T-helper 2 cell treated with Interferon-gamma antibody and Interleukin-4, amounts not matched to agents 5 μg/mL and 100 μg/mL, for 36 hours (primary cell): ENCODE measurements around the gene TNP1.

ENCODE experiments used
- DNase-seq: peaks from one replicate; pipeline ENCODE4 v3.0.0; 2021; ENCODE audit warnings: low spot score
- H3K27ac Mint-ChIP-seq: one replicate; pipeline ENCODE4 v1.8.0; 2021; ENCODE audit warnings: mild to moderate bottlenecking, mixed read lengths
- H3K27me3 Mint-ChIP-seq: one replicate; pipeline ENCODE4 v1.8.0; 2021; ENCODE audit warnings: low read depth, mixed read lengths
- H3K36me3 Mint-ChIP-seq: one replicate; pipeline ENCODE4 v1.8.0; 2021; ENCODE audit warnings: low read depth, mixed read lengths
- H3K4me1 Mint-ChIP-seq: one replicate; pipeline ENCODE4 v1.8.0; 2021; ENCODE audit warnings: low read depth, mixed read lengths
- H3K4me3 Mint-ChIP-seq: one replicate; pipeline ENCODE4 v1.8.0; 2022; ENCODE audit warnings: mild to moderate bottlenecking, moderate library complexity, mixed read lengths
- H3K9me3 Mint-ChIP-seq: one replicate; pipeline ENCODE4 v1.8.0; 2021; ENCODE audit warnings: mixed read lengths

The TNP1 gene

GRCh38 chr2:216845426-216845825 lies 14.4 kb downstream of the TNP1 start:
- H3K4me1 Mint-ChIP-seq: peaks cover 11% of the 10 kb centered on the region

GRCh38 chr2:216842636-216843035 lies 17.2 kb downstream of the TNP1 start:
- no peak for DNase-seq

More at GRCh38 chr2:216845426-216845825, 14.4 kb downstream of the TNP1 start:
- H3K4me3 Mint-ChIP-seq: no peak overlapping the region
- H3K36me3 Mint-ChIP-seq: no peaks in the 10 kb centered on the region
- no peaks in the 10 kb centered on the region for H3K9me3 Mint-ChIP-seq
- DNase-seq: no peak
- no peak overlapping the region for H3K27ac Mint-ChIP-seq
- peaks cover 16% of the 10 kb centered on the region for H3K27me3 Mint-ChIP-seq

GRCh38 chr2:216839688-216840087 lies 20.2 kb downstream of the TNP1 start:
- Mint-ChIP-seq H3K27me3 (peaks cover 11% of the 10 kb centered on the region), H3K4me1 (no peaks in the 10 kb centered on the region), H3K27ac (no peak overlapping the region), H3K36me3 (no peaks in the 10 kb centered on the region), H3K9me3 (no peaks in the 10 kb centered on the region), H3K4me3 (no peak overlapping the region)
- no peak for DNase-seq

More at GRCh38 chr2:216842636-216843035, 17.2 kb downstream of the TNP1 start:
- H3K4me3 Mint-ChIP-seq: no peak overlapping the region
- peaks cover 17% of the 10 kb centered on the region for H3K27me3 Mint-ChIP-seq
- H3K4me1 Mint-ChIP-seq: no peaks in the 10 kb centered on the region
- H3K27ac Mint-ChIP-seq: no peak overlapping the region
- no peaks in the 10 kb centered on the region for H3K9me3 Mint-ChIP-seq
- H3K36me3 Mint-ChIP-seq: no peaks in the 10 kb centered on the region

GRCh38 chr2:216838151-216838550 lies 21.7 kb downstream of the TNP1 start:
- no peak overlapping the region for H3K27ac Mint-ChIP-seq
- no peak for DNase-seq
- H3K27me3 Mint-ChIP-seq: peaks cover 13% of the 10 kb centered on the region
- H3K9me3 Mint-ChIP-seq: no peaks in the 10 kb centered on the region
- H3K4me3 Mint-ChIP-seq: no peak overlapping the region
- no peaks in the 10 kb centered on the region for H3K36me3 Mint-ChIP-seq
- H3K4me1 Mint-ChIP-seq: no peaks in the 10 kb centered on the region

GRCh38 chr2:216837740-216838139 lies 22.1 kb downstream of the TNP1 start:
- no peaks in the 10 kb centered on the region for H3K4me1 Mint-ChIP-seq
- no peak for DNase-seq
- peaks cover 13% of the 10 kb centered on the region for H3K27me3 Mint-ChIP-seq
- no peaks in the 10 kb centered on the region for H3K36me3 Mint-ChIP-seq
- H3K27ac Mint-ChIP-seq: no peak overlapping the region
- H3K4me3 Mint-ChIP-seq: no peak overlapping the region
- H3K9me3 Mint-ChIP-seq: no peaks in the 10 kb centered on the region

- no peak overlapping the region for H3K27ac Mint-ChIP-seq
- H3K4me3 Mint-ChIP-seq: no peak overlapping the region
- H3K36me3 Mint-ChIP-seq: no peaks in the 10 kb centered on the region
- no peak for DNase-seq
- no peaks in the 10 kb centered on the region for H3K4me1 Mint-ChIP-seq
- no peaks in the 10 kb centered on the region for H3K9me3 Mint-ChIP-seq
- peaks cover 15% of the 10 kb centered on the region for H3K27me3 Mint-ChIP-seq
Measured at GRCh38 chr2:216833061-216833460, 26.8 kb downstream of the TNP1 start.

GRCh38 chr2:216830346-216830745 lies 29.5 kb downstream of the TNP1 start:
- no peak overlapping the region for H3K27ac Mint-ChIP-seq

GRCh38 chr2:216829533-216829932 lies 30.3 kb downstream of the TNP1 start:
- Mint-ChIP-seq H3K36me3 (no peaks in the 10 kb centered on the region), H3K9me3 (no peaks in the 10 kb centered on the region), H3K4me1 (no peaks in the 10 kb centered on the region), H3K27ac (no peak overlapping the region), H3K4me3 (no peak overlapping the region), H3K27me3 (peaks cover 13% of the 10 kb centered on the region)
- DNase-seq: no peak

More at GRCh38 chr2:216830346-216830745, 29.5 kb downstream of the TNP1 start:
- Mint-ChIP-seq H3K9me3 (no peaks in the 10 kb centered on the region), H3K4me3 (no peak overlapping the region), H3K4me1 (no peaks in the 10 kb centered on the region), H3K27me3 (peaks cover 12% of the 10 kb centered on the region), H3K36me3 (no peaks in the 10 kb centered on the region)
- DNase-seq: no peak

- no peak for DNase-seq
- Mint-ChIP-seq H3K9me3 (no peaks in the 10 kb centered on the region), H3K4me1 (no peaks in the 10 kb centered on the region), H3K4me3 (no peak overlapping the region), H3K27ac (no peak overlapping the region), H3K27me3 (peaks cover 12% of the 10 kb centered on the region), H3K36me3 (no peaks in the 10 kb centered on the region)
Measured at GRCh38 chr2:216827073-216827720, 32.7 kb downstream of the TNP1 start.

GRCh38 chr2:216822470-216822869 lies 37.4 kb downstream of the TNP1 start:
- Mint-ChIP-seq H3K9me3 (no peaks in the 10 kb centered on the region), H3K36me3 (no peaks in the 10 kb centered on the region), H3K27me3 (peaks cover 13% of the 10 kb centered on the region), H3K4me1 (no peaks in the 10 kb centered on the region), H3K27ac (no peak overlapping the region), H3K4me3 (no peak overlapping the region)
- no peak for DNase-seq

- H3K27me3 Mint-ChIP-seq: peaks cover 21% of the 10 kb centered on the region
- no peaks in the 10 kb centered on the region for H3K9me3 Mint-ChIP-seq
- no peaks in the 10 kb centered on the region for H3K36me3 Mint-ChIP-seq
- H3K4me3 Mint-ChIP-seq: no peak overlapping the region
- H3K27ac Mint-ChIP-seq: no peak overlapping the region
- DNase-seq: no peak
- H3K4me1 Mint-ChIP-seq: no peaks in the 10 kb centered on the region
Measured at GRCh38 chr2:216820709-216821108, 39.2 kb downstream of the TNP1 start.

- no peaks in the 10 kb centered on the region for H3K36me3 Mint-ChIP-seq
- H3K9me3 Mint-ChIP-seq: no peaks in the 10 kb centered on the region
- H3K27me3 Mint-ChIP-seq: peaks cover 21% of the 10 kb centered on the region
- no peak for DNase-seq
- no peak overlapping the region for H3K27ac Mint-ChIP-seq
- H3K4me3 Mint-ChIP-seq: no peak overlapping the region
- no peaks in the 10 kb centered on the region for H3K4me1 Mint-ChIP-seq
Measured at GRCh38 chr2:216819766-216820165, 40.1 kb downstream of the TNP1 start.

- H3K27me3 Mint-ChIP-seq: peaks cover 22% of the 10 kb centered on the region
- no peak overlapping the region for H3K4me3 Mint-ChIP-seq
- H3K27ac Mint-ChIP-seq: no peak overlapping the region
- H3K4me1 Mint-ChIP-seq: no peaks in the 10 kb centered on the region
- DNase-seq: no peak
- H3K36me3 Mint-ChIP-seq: no peaks in the 10 kb centered on the region
- H3K9me3 Mint-ChIP-seq: no peaks in the 10 kb centered on the region
Measured at GRCh38 chr2:216819055-216819454, 40.8 kb downstream of the TNP1 start.

- no peak overlapping the region for H3K27ac Mint-ChIP-seq
- H3K9me3 Mint-ChIP-seq: no peaks in the 10 kb centered on the region
- H3K27me3 Mint-ChIP-seq: peaks cover 3% of the 10 kb centered on the region
- H3K4me3 Mint-ChIP-seq: no peak overlapping the region
- no peak for DNase-seq
- H3K4me1 Mint-ChIP-seq: no peaks in the 10 kb centered on the region
- H3K36me3 Mint-ChIP-seq: no peaks in the 10 kb centered on the region
Measured at GRCh38 chr2:216810399-216811160, 49.3 kb downstream of the TNP1 start.
